Stomach (tissue), 9 donors: ENCODE data around the gene TRABD. TPM values are rescaled to one million over a fixed set of nuclear protein-coding genes. Genes with fewer than 3 reads are reported as not detected.

Experiments used
- DNase-seq, 2 donors: peaks; one replicate each; pipeline versions ENCODE4 v3.0.0 to v3.0.0-alpha.2; 2013 to 2019
- H3K27ac ChIP-seq, 5 donors: fragments of 200-600 bp in 4 of 5; sonication (generic) in 4 of 5; one replicate each; pipeline ENCODE4 v1.5.1; 2013 to 2019; ENCODE audit warnings: mild to moderate bottlenecking in 1 of 5, moderate library complexity in 1 of 5
- H3K27me3 ChIP-seq, 3 donors: fragments of 200-600 bp; sonication (generic); one replicate each; pipeline ENCODE4 v1.5.1; 2017 to 2019; ENCODE audit warnings: mixed run types in 1 of 3
- H3K36me3 ChIP-seq, 4 donors: fragments of 200-600 bp; sonication (generic); 1 replicate in 3 of 4; 2 replicates in 1 of 4; pipeline ENCODE4 v1.5.1; 2016 to 2019
- H3K4me1 ChIP-seq, 4 donors: fragments of 200-600 bp; sonication (generic); one replicate each; pipeline ENCODE4 v1.5.1; 2016 to 2019
- H3K4me3 ChIP-seq, 4 donors: fragments of 200-600 bp; sonication (generic) in 3 of 4; one replicate each; pipeline ENCODE4 v1.5.1; 2016 to 2019; ENCODE audit warnings: mild to moderate bottlenecking in 1 of 4
- H3K9me3 ChIP-seq, 4 donors: fragments of 200-600 bp; sonication (generic); one replicate each; pipeline ENCODE4 v1.5.1; 2016 to 2019
- EP300 ChIP-seq: sonication (generic); formaldehyde crosslinking; IDR thresholded peaks from one replicate; pipeline ENCODE4 v1.6.1; 2017; ENCODE audit warnings: antibody characterized with exemption
- POLR2A ChIP-seq, 4 donors: fragments of 450-650 bp; IDR thresholded peaks; one replicate each; pipeline ENCODE4 v1.6.1; 2016; ENCODE audit warnings: antibody characterized with exemption in 4 of 4, control low read depth in 2 of 4, mild to moderate bottlenecking in 1 of 4, moderate library complexity in 1 of 4
- POLR2AphosphoS5 ChIP-seq, 3 donors: sonication (generic); formaldehyde crosslinking; IDR thresholded peaks; one replicate each; pipeline ENCODE4 v1.6.1; 2016; ENCODE audit warnings: antibody characterized with exemption in 3 of 3
- WGBS, 5 donors: extraction: QIAGEN DNeasy Blood & Tissue Kit in 3 of 5; methylation state at CpG; one replicate each; pipeline versions ENCODE4 v1.1.5 to v1.1.7; 2013 to 2018; 5-methylcytosine and 5-hydroxymethylcytosine counted together
- intact Hi-C: fragments of 100-400 bp; cut with DNase I; formaldehyde crosslinking; loops from one replicate; pipeline ENCODE4 v1.15.1; 2023; ENCODE audit warnings: low total_unique reads
- polyA plus RNA-seq, 3 donors: library from polyadenylated mRNA; stranded (reverse); fragments of 200-250 nt; gene quantifications; one replicate each; pipeline ENCODE4 v1.2.3, GENCODE V29; 2013
- total RNA-seq, 5 donors: library from RNA; depleted of rRNA; stranded (reverse); fragments of >200 nt; gene quantifications; one replicate each; pipeline versions ENCODE4 v1.1.0 to v1.2.3, GENCODE V29; 2014 to 2016
- TF ChIP-seq, protein P1 (sequence below), 7 experiments: fragments of 450-650 bp in 4 of 7; fragments of 200-600 bp in 3 of 7; sonication (generic) in 3 of 7; IDR thresholded peaks; one replicate each; pipeline ENCODE4 v1.5.1; 2016 to 2019; ENCODE audit warnings: antibody characterized with exemption in 7 of 7, control low read depth in 2 of 7, mild to moderate bottlenecking in 1 of 7
- donor health status: healthy with polysubstance abuse.
- donor health status: Bipolar disorder and iron deficiency.
- donor health status: healthy.

Gene TRABD
- total and polyA plus RNA-seq, 8 donors = 13.2 to 245 (median 47.5) TPM

GRCh38 chr22:50186761-50187523 is 1.2 kb downstream of the TRABD start:
- TF ChIP-seq EP300 (no peak), POLR2AphosphoS5 (IDR thresholded peaks at IDR 0.05) (no peak), POLR2A (IDR thresholded peaks at IDR 0.05) (no peak)
- TF ChIP-seq, protein P1, sequence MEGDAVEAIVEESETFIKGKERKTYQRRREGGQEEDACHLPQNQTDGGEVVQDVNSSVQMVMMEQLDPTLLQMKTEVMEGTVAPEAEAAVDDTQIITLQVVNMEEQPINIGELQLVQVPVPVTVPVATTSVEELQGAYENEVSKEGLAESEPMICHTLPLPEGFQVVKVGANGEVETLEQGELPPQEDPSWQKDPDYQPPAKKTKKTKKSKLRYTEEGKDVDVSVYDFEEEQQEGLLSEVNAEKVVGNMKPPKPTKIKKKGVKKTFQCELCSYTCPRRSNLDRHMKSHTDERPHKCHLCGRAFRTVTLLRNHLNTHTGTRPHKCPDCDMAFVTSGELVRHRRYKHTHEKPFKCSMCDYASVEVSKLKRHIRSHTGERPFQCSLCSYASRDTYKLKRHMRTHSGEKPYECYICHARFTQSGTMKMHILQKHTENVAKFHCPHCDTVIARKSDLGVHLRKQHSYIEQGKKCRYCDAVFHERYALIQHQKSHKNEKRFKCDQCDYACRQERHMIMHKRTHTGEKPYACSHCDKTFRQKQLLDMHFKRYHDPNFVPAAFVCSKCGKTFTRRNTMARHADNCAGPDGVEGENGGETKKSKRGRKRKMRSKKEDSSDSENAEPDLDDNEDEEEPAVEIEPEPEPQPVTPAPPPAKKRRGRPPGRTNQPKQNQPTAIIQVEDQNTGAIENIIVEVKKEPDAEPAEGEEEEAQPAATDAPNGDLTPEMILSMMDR (IDR thresholded peaks at IDR 0.05) = no peak
- DNase-seq = peak in 1 of 2 donors; percentile 51
- peaks cover 56 to 92% (median 90%) of the 10 kb centered on the region in 4 donors for H3K4me1 ChIP-seq
- H3K36me3 ChIP-seq = peaks cover 0 to 5% (median 0%) of the 10 kb centered on the region in 4 donors
- peak overlapping the region; percentile 71 to 89 (median 85) for H3K27ac ChIP-seq
- intact Hi-C loops = no loop called here
- H3K4me3 ChIP-seq = peak overlapping the region; percentile 72 to 90 (median 74)
- H3K27me3 ChIP-seq = no peaks in the 10 kb centered on the region
- 18 to 40% (median 25%) methylated on average over 14 to 26 of the region's 26 CpGs for WGBS, 5 donors
- H3K9me3 ChIP-seq = no peaks in the 10 kb centered on the region

GRCh38 chr22:50188356-50188755 is 2.6 kb downstream of the TRABD start:
- intact Hi-C loops = no loop called here
- no peak for TF ChIP-seq POLR2A (IDR thresholded peaks at IDR 0.05)
- TF ChIP-seq POLR2AphosphoS5 (IDR thresholded peaks at IDR 0.05) = no peak
- TF ChIP-seq, protein P1 (IDR thresholded peaks at IDR 0.05) = no peak
- TF ChIP-seq EP300 = no peak
- DNase-seq = no peak
- Histone ChIP-seq H3K36me3 (peaks cover 0 to 7% (median 4%) of the 10 kb centered on the region in 4 donors), H3K9me3 (no peaks in the 10 kb centered on the region), H3K27ac (peak overlapping the region in 2 of 5 donors; percentile 85 to 89), H3K4me1 (peaks cover 67 to 94% (median 93%) of the 10 kb centered on the region in 4 donors), H3K4me3 (no peak overlapping the region), H3K27me3 (no peaks in the 10 kb centered on the region)
- 95 to 100% (median 96%) methylated on average over 8 to 11 of the region's 11 CpGs for WGBS, 5 donors

DNA sequence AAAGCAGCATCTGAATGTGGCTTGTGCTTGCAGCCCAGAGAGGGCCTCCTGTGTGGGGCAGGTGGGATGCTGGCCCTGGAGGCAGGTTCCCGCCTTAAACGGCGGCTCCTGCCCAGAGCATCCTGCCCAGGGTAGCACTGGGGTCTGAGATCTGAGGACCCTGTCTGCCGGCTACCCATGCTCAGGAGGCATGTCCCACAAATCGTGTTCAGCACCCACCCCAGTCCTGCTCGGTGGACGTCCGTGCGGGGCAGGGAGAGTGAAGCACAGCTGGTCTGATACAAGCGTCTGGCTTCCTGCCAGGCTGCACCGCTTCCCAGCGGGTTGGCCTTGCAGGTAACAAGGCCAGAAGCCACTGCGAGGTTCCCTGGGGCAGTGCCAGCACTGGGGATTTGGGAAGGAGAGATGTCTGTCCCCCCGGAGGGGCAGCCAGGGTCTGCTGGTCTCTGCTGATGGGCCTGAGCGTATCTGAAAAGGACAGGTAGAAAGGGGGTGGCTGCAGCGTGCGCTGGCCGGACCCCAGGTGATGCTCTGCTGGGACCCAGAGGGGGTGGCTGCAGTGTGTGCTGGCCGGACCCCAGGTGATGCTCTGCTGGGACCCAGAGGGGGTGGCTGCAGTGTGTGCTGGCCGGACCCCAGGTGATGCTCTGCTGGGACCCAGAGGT is 3.6 kb downstream of the TRABD start:
- H3K4me3 ChIP-seq = peak overlapping the region in 1 of 4 donors; percentile 30
- H3K9me3 ChIP-seq = no peaks in the 10 kb centered on the region
- H3K27ac ChIP-seq = peak overlapping the region; percentile 82 to 93 (median 89)
- DNase-seq = peak; percentile 68 to 73
- intact Hi-C loops = no loop called here
- TF ChIP-seq, protein P1 (IDR thresholded peaks at IDR 0.05) = no peak
- TF ChIP-seq EP300 (no peak), POLR2AphosphoS5 (IDR thresholded peaks at IDR 0.05) (no peak), POLR2A (IDR thresholded peaks at IDR 0.05) (no peak)
- H3K4me1 ChIP-seq = peaks cover 59 to 86% (median 84%) of the 10 kb centered on the region in 4 donors
- WGBS, 5 donors = 45 to 66% (median 56%) methylated on average over 13 to 20 of the region's 20 CpGs
- H3K36me3 ChIP-seq = peaks cover 8 to 17% (median 14%) of the 10 kb centered on the region in 4 donors
- H3K27me3 ChIP-seq = no peaks in the 10 kb centered on the region

DNA sequence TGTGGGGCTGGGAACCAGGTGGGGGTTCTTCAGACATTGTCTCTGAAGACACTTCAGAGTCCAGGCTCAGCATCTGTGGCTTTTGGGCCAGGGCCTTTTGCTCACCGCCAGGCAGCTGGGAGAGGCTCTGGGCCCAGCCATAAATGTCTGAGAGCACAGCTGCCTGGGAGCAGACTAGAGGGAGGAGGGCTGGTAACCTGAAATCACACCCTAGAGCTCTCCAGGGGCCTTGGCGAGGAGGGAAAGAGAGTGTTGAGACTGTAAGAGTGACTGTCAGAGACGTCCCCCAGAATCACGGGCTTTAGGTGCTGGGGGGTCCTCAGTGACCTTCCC is 4.1 kb downstream of the TRABD start:
- peak overlapping the region; percentile 82 to 93 (median 89) for H3K27ac ChIP-seq
- H3K36me3 ChIP-seq = peaks cover 13 to 22% (median 19%) of the 10 kb centered on the region in 4 donors
- H3K4me3 ChIP-seq = peak overlapping the region; percentile 30 to 51 (median 41)
- H3K9me3 ChIP-seq = no peaks in the 10 kb centered on the region
- WGBS, 5 donors = 9 to 34% (median 15%) methylated on average over 4 of the region's 4 CpGs
- intact Hi-C loops = no loop called here
- peaks cover 54 to 81% (median 79%) of the 10 kb centered on the region in 4 donors for H3K4me1 ChIP-seq
- DNase-seq = no peak
- H3K27me3 ChIP-seq = no peaks in the 10 kb centered on the region
- TF ChIP-seq POLR2AphosphoS5 (IDR thresholded peaks at IDR 0.05) (no peak), POLR2A (IDR thresholded peaks at IDR 0.05) (no peak), EP300 (no peak)
- TF ChIP-seq, protein P1 (IDR thresholded peaks at IDR 0.05) = no peak
